HG02840 (cell line): Measurements from ENCODE around the gene REV1.

Experiments
- ATAC-seq: cut with Tn5 transposase; IDR thresholded peaks from one replicate; pipeline ENCODE4 v1.9.1; 2021; ENCODE audit warnings: mild to moderate bottlenecking, moderate library complexity, moderate number of reproducible peaks; ENCODE audit not compliant: unreplicated experiment, low FRiP score

REV1 gene

GRCh38 chr2:99406137-99406536 is 83.7 kb downstream of the REV1 start:
- ATAC-seq = no peak

GRCh38 chr2:99404797-99405669 is 84.8 kb downstream of the REV1 start:
- ATAC-seq = no peak

GRCh38 chr2:99404039-99404796 is 85.6 kb downstream of the REV1 start:
- ATAC-seq = no peak

- ATAC-seq = no peak
Observed at GRCh38 chr2:99403524-99403923, 86.3 kb downstream of the REV1 start.

- ATAC-seq = no peak
Observed at GRCh38 chr2:99403084-99403483, 86.7 kb downstream of the REV1 start.

GRCh38 chr2:99401841-99402240 is 88.0 kb downstream of the REV1 start:
- no peak for ATAC-seq

- no peak for ATAC-seq
Observed at GRCh38 chr2:99399795-99400194, 90.0 kb downstream of the REV1 start.

- ATAC-seq = no peak
Observed at GRCh38 chr2:99399063-99399462, 90.8 kb downstream of the REV1 start.

GRCh38 chr2:99398303-99398702 is 91.5 kb downstream of the REV1 start:
- ATAC-seq = no peak

- no peak for ATAC-seq
Observed at GRCh38 chr2:99397266-99397920, 92.4 kb downstream of the REV1 start.

GRCh38 chr2:99395589-99396130 is 94.2 kb downstream of the REV1 start:
- ATAC-seq = no peak

GRCh38 chr2:99389946-99390345 is 99.9 kb downstream of the REV1 start:
- ATAC-seq = no peak

- no peak for ATAC-seq
Observed at GRCh38 chr2:99389371-99389770, 100.4 kb downstream of the REV1 start.

GRCh38 chr2:99388892-99389291 is 100.9 kb downstream of the REV1 start:
- ATAC-seq = no peak

GRCh38 chr2:99386011-99386410 is 103.8 kb downstream of the REV1 start:
- no peak for ATAC-seq

GRCh38 chr2:99382143-99382542 is 107.7 kb downstream of the REV1 start:
- no peak for ATAC-seq

- ATAC-seq = no peak
Observed at GRCh38 chr2:99380376-99381010, 109.3 kb downstream of the REV1 start.

- no peak for ATAC-seq
Observed at GRCh38 chr2:99377879-99378278, 111.9 kb downstream of the REV1 start.

- no peak for ATAC-seq
Observed at GRCh38 chr2:99376254-99376864, 113.5 kb downstream of the REV1 start.

- ATAC-seq = no peak
Observed at GRCh38 chr2:99374747-99375146, 115.1 kb downstream of the REV1 start.
